ENCODE data around the gene PMM2. TPM values are rescaled to one million over a fixed set of nuclear protein-coding genes. Genes with fewer than 3 reads are reported as not detected.
A peak's percentile ranks its signal among the peaks of the same experiment; 100 is the strongest.

PMM2 gene
- total and polyA plus RNA-seq, 2 donors from 2014 or later = 21.5 to 39.5 TPM

GRCh38 chr16:8893976-8894690, 96.5 kb downstream of the PMM2 start:
- FAIRE-seq (no peak), DNase-seq (peak in 2 of 5 donors; percentile 26 to 34)
- intact Hi-C loops (cut with DNase I) = loop anchor here (10.0 kb wide), 1 partner anchor 61 kb away; no protein-coding TSS in a partner anchor
- TF ChIP-seq CTCF (IDR thresholded peaks at IDR 0.05; ENCODE audit: borderline replicate concordance, extremely low read depth, insufficient read depth) = no peak
- Histone ChIP-seq H3K4me3 (ENCODE audit: low read length in 3 of 3) (no peak overlapping the region), H3K27ac (ENCODE audit: low read depth in 2 of 2, low read length in 2 of 2) (no peak overlapping the region), H3K9ac (ENCODE audit: low read length in 3 of 3) (no peak overlapping the region), H3K4me1 (ENCODE audit: control insufficient read depth in 2 of 3, insufficient read depth in 2 of 3, low read depth in 1 of 3, low read length in 3 of 3) (no peaks in the 10 kb centered on the region), H3K9me3 (ENCODE audit: control insufficient read depth in 2 of 3, insufficient read depth in 1 of 3, low read length in 3 of 3) (no peaks in the 10 kb centered on the region), H3K27me3 (ENCODE audit: control insufficient read depth, insufficient read depth, low read length) (no peaks in the 10 kb centered on the region), H3K36me3 (ENCODE audit: control insufficient read depth in 2 of 3, insufficient read depth in 3 of 3, low read length in 3 of 3) (peaks cover 16 to 77% (median 51%) of the 10 kb centered on the region in 3 donors)

GRCh38 chr16:8894736-8895334, 97.2 kb downstream of the PMM2 start:
- no peaks in the 10 kb centered on the region for H3K27me3 ChIP-seq (ENCODE audit: control insufficient read depth, insufficient read depth, low read length)
- H3K27ac ChIP-seq (ENCODE audit: low read depth in 2 of 2, low read length in 2 of 2) = no peak overlapping the region
- H3K4me1 ChIP-seq (ENCODE audit: control insufficient read depth in 2 of 3, insufficient read depth in 2 of 3, low read depth in 1 of 3, low read length in 3 of 3) = no peaks in the 10 kb centered on the region
- DNase-seq (peak in 1 of 5 donors; percentile 49), FAIRE-seq (no peak)
- TF ChIP-seq CTCF (IDR thresholded peaks at IDR 0.05; ENCODE audit: borderline replicate concordance, extremely low read depth, insufficient read depth) = no peak
- no peak overlapping the region for H3K9ac ChIP-seq (ENCODE audit: low read length in 3 of 3)
- no peaks in the 10 kb centered on the region for H3K9me3 ChIP-seq (ENCODE audit: control insufficient read depth in 2 of 3, insufficient read depth in 1 of 3, low read length in 3 of 3)
- intact Hi-C loops (cut with DNase I) = loop anchor here (10.0 kb wide), 1 partner anchor 60 kb away; no protein-coding TSS in a partner anchor
- no peak overlapping the region for H3K4me3 ChIP-seq (ENCODE audit: low read length in 3 of 3)
- peaks cover 16 to 84% (median 55%) of the 10 kb centered on the region in 3 donors for H3K36me3 ChIP-seq (ENCODE audit: control insufficient read depth in 2 of 3, insufficient read depth in 3 of 3, low read length in 3 of 3)

GRCh38 chr16:8898660-8899318, 101.2 kb downstream of the PMM2 start:
- H3K9ac ChIP-seq (ENCODE audit: low read length in 3 of 3) = no peak overlapping the region
- no peak for TF ChIP-seq CTCF (IDR thresholded peaks at IDR 0.05; ENCODE audit: borderline replicate concordance, extremely low read depth, insufficient read depth)
- H3K27me3 ChIP-seq (ENCODE audit: control insufficient read depth, insufficient read depth, low read length) = no peaks in the 10 kb centered on the region
- no peaks in the 10 kb centered on the region for H3K4me1 ChIP-seq (ENCODE audit: control insufficient read depth in 2 of 3, insufficient read depth in 2 of 3, low read depth in 1 of 3, low read length in 3 of 3)
- peak in 1 of 5 donors; percentile 9 for DNase-seq
- H3K4me3 ChIP-seq (ENCODE audit: low read length in 3 of 3) = no peak overlapping the region
- intact Hi-C loops (cut with DNase I) = loop anchor here (10.0 kb wide), 1 partner anchor 56 kb away; no protein-coding TSS in a partner anchor
- no peaks in the 10 kb centered on the region for H3K9me3 ChIP-seq (ENCODE audit: control insufficient read depth in 2 of 3, insufficient read depth in 1 of 3, low read length in 3 of 3)
- no peak for FAIRE-seq
- H3K27ac ChIP-seq (ENCODE audit: low read depth in 2 of 2, low read length in 2 of 2) = no peak overlapping the region
- H3K36me3 ChIP-seq (ENCODE audit: control insufficient read depth in 2 of 3, insufficient read depth in 3 of 3, low read length in 3 of 3) = peaks cover 26 to 81% (median 69%) of the 10 kb centered on the region in 3 donors

Other genes starting within 250 kb of the PMM2 start
- gene TMEM114, start 207.3 kb upstream of the PMM2 start, total RNA-seq = not detected
- gene TMEM114, start 207.3 kb upstream of the PMM2 start, polyA plus RNA-seq (ENCODE audit: insufficient read depth, low read depth, low replicate concordance) = not detected
- gene METTL22, start 176.1 kb upstream of the PMM2 start, total RNA-seq = 26.2 TPM
- 12.0 TPM for gene METTL22, start 176.1 kb upstream of the PMM2 start, polyA plus RNA-seq (ENCODE audit: insufficient read depth, low read depth, low replicate concordance)
- 9.6 TPM for gene ABAT, start 123.2 kb upstream of the PMM2 start, total RNA-seq
- gene ABAT, start 123.2 kb upstream of the PMM2 start, polyA plus RNA-seq (ENCODE audit: insufficient read depth, low read depth, low replicate concordance) = 34.0 TPM
- gene TMEM186, start 200 bp upstream of the PMM2 start, total RNA-seq = 11.0 TPM
- gene TMEM186, start 200 bp upstream of the PMM2 start, polyA plus RNA-seq (ENCODE audit: insufficient read depth, low read depth, low replicate concordance) = 20.2 TPM
- gene CARHSP1, start 71.2 kb downstream of the PMM2 start, total RNA-seq = 134 TPM
- 130 TPM for gene CARHSP1, start 71.2 kb downstream of the PMM2 start, polyA plus RNA-seq (ENCODE audit: insufficient read depth, low read depth, low replicate concordance)
- not detected for gene LITAFD, start 84.5 kb downstream of the PMM2 start, total RNA-seq
- not detected for gene LITAFD, start 84.5 kb downstream of the PMM2 start, polyA plus RNA-seq (ENCODE audit: insufficient read depth, low read depth, low replicate concordance)
- 92.0 TPM for gene USP7, start 166.1 kb downstream of the PMM2 start, total RNA-seq
- gene USP7, start 166.1 kb downstream of the PMM2 start, polyA plus RNA-seq (ENCODE audit: insufficient read depth, low read depth, low replicate concordance) = 26.7 TPM

Data from kidney (tissue), 14 donors.